Right ventricle myocardium inferior (tissue), 1 donor: ENCODE data around the gene ECE2. TPM values are rescaled to one million over a fixed set of nuclear protein-coding genes. Genes with fewer than 3 reads are reported as not detected.
A peak's percentile ranks its signal among the peaks of the same experiment; 100 is the strongest.

Source experiments
- ATAC-seq: fragments of 200-7000 bp; cut with Tn5 transposase; one replicate; pipeline ENCODE4 v1.9.1; 2020; ENCODE audit warnings: mild to moderate bottlenecking, moderate library complexity
- DNase-seq: peaks from one replicate; pipeline ENCODE4 v3.0.0; 2021; ENCODE audit errors: missing footprints
- intact Hi-C: fragments of 100-400 bp; cut with DNase I; formaldehyde crosslinking; loops from one replicate; pipeline ENCODE4 v1.11.0; 2022
- long read RNA-seq: library from polyadenylated mRNA; unstranded; transcript quantifications from one replicate; pipeline ENCODE4 v2.0.0, GENCODE V29; 2021
- total RNA-seq: library from RNA; stranded (reverse); fragmentation: NEBNext Ultra II Directional; extraction: Animal tissue kit (Norgen Biotek cat#: 25700); gene quantifications from one replicate; pipeline ENCODE4 v1.2.1, GENCODE V29; 2021
- donor health status: DM: no; HTN: yes; CAD: no; lungs with severe emphysema.

Gene ECE2
- total RNA-seq: not detected
- long read RNA-seq: 0 reads

DNA sequence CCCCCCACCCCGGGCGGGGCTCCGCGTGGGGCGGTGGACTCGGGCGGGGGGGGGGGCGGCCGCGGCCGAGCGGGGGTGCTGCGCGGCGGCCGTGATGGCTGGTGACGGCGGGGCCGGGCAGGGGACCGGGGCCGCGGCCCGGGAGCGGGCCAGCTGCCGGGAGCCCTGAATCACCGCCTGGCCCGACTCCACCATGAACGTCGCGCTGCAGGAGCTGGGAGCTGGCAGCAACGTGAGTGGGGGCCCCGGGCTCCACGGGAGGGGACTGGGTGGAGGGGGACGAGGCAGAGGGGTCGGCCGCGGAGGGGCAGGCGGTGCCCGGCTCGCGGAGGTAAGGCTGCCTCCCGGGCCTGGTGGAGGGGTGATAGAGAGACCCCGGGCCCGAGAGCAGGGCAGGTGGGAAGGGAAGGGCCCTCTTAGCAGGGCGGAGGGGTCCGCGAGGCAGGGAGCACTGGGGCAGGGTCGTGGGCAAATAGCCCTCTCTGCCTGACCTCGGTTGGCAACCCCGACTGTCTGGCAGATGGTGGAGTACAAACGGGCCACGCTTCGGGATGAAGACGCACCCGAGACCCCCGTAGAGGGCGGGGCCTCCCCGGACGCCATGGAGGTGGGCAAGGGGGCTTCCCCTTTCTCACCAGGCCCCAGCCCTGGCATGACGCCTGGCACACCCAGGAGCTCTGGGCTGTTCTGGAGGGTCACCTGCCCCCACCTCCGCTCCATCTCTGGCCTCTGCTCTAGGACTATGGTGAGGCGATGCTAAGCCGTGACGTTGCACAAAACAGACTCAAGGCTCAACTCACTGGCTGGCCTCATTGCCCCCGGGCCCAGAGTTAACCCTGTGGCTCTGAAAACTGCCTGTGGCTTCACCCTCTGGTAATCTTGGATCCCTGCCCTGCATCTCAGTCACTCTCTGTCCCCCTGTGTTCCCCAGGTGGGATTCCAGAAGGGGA lies at the start of gene ECE2:
ECE2 (plus strand) TSS at position 62 of the 950 bp plus-strand sequence; CDS start at position 194, 132 bp downstream.
- ATAC-seq (no peak), DNase-seq (no peak)
- intact Hi-C loops: no loop called here

DNA sequence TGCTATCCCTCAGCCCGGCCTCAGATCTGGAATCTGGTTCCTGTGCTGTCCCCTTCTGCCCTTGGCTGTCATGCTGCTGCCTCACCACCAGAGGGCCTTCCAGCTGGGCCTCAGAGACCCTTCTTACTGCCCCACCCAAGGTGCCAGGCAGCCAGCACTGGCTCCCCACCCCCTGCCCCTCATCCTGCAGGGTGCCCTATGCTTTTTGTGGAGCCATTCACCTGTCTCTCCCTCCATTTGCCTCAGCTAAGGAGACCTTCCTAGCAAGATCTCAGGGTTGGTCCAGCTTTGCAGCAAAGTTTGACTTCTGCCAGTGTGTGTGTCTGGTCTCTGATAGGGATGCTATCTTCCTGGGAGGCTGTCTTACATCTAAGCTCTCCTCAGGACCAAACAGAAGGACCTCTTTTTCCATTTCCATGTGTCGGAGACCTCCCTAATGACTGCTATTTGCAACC lies 48.3 kb upstream of the ECE2 start:
- ATAC-seq (no peak), DNase-seq (no peak)
- intact Hi-C loops: no loop called here

DNA sequence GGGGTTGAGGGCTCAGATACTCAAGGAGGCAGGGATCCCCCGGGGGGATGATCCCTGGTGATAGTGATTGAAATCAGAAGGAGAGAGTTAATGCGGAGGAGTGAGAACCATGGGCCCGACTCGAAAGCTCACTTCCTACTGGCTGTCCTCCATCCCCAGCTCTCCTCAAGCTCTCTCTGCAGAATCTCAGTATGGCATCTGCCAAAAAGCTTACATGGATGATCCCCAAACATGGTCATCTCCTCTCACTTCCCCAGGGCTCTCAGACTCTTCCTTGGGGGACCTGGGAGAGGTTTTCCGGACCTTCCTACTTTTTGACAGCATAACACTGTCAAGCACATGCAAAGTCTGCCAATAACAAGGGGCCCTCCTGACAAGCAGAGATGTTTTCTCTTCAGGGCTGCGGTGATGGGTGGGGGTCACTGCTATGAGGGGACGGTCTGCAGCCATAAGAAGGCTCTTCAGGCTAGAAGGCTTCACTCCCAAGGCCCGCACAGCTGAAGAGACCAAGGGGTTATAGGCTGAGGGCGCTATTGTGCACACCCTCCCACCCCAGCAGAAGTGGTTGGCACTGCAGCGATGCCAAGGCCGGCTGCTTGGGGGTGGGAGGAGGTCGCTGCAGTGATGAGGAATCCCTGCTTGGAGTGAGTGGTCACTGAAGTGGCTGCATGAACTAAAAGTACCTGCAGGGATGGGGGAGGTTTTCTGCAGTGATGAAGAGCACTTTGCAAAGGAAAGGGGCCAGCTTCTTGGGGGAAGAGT lies 47.3 kb upstream of the ECE2 start:
- intact Hi-C loops: no loop called here
- DNase-seq (no peak), ATAC-seq (no peak)

DNA sequence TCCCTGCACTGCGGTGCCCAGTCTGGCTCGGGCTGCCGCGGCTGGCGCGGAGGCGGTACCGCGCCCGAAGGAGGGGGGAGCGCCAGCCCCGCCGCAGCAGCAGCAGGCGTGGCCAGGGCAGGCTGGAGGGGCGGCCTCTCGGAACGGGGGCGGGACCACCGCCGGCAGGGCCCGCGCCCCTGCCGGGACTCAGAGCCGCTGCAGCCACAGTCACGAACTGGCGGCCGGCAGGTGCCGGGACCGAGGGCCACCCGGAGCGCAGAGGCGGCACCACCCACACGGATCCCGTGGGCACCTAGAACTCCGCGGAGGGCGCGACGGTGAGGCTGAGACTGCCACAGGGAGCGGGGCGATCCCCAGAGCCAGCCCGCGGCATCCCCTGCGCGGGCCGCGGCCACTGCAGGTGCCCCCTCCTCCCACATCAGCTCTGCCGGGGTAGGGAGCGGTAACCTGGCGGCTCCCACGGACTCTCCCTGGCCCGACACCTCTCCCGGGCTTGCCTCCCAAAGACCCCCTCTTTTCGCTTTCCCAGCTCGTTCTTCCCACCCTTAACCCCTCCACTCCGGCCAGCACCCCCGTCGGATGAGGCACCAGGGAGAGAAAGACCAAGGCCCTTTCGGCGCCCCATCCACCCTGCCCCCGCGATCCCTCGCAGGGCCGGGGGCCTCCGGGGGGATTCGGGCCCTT lies 46.3 kb upstream of the ECE2 start, which contains the start of gene VWA5B2:
VWA5B2 (plus strand) TSS at position 192 of the 687 bp plus-strand sequence. CDS start 944 bp downstream, outside the sequence.
- DNase-seq (no peak), ATAC-seq (peak; percentile 91)
- intact Hi-C loops: no loop called here

DNA sequence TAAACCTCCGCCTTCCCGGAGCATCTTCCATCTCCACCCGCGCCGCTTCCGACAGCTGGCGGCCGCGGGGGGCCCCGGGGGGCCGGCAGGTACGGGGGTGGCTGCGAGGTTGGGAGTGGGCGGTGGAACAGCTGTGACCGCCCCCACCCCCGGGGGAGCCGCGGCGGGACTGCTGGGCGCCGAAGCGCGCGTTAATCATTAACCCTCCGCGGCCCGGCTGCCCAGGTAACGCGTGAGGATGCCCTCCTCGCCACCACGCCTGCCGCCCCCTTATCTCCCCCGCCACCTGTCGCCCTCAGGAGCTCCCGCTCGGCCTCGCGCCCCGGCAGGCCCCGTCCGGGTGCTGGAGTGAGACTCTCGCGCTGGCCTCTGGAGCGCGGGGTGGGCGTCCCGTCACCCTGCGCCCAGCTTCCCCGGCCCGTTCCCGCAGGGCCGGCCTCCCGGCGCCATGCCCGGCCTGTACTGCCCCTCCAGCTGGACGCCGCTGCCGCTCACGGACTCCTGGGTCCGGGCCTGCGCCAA lies 45.7 kb upstream of the ECE2 start:
- DNase-seq (no peak), ATAC-seq (no peak)
- intact Hi-C loops: no loop called here

DNA sequence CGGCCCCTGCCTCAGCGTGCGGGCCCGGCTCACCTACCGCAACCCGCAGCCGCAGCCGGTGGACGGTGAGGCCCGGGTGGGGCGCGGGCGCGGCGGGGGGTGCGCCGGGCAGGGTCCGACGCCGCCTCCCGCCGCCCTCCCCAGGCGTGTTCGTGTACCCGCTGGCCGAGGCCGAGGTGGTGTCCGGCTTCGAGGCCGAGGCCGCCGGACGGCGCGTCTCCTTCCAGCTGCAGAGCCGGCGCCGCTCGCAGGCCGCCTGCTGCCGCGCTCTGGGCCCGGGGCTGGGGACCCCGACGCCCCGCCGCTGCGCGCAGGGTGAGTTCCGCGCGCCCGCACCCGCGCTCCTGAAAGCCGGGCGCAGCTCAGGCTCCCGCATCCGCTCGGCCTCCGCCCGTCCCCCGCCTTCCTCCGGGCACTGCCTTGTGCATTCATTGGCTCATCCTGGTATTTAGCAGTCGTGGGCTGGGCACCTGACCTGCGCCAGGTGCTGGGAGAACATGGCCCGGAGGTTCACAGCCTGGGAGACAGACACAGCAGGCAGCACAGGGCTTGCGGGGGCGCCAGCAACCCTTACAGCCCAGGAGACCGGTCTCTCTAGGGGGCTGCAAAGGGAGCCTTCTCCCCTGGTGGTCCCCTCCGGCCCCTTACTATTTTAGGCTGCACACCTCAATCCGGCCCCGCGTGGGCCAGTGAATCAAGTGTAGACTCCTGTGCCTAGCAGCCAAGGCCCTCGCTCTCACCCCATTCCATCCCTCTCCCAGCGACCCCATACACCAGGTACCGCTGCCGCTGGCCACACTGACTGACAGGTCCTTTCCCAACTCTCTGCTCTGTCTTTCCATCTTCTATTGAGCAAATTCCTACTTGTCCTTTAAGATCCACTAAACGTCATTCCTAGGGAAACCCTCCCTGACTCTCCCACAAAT lies 45.0 kb upstream of the ECE2 start:
- intact Hi-C loops: no loop called here
- DNase-seq (no peak), ATAC-seq (no peak)

DNA sequence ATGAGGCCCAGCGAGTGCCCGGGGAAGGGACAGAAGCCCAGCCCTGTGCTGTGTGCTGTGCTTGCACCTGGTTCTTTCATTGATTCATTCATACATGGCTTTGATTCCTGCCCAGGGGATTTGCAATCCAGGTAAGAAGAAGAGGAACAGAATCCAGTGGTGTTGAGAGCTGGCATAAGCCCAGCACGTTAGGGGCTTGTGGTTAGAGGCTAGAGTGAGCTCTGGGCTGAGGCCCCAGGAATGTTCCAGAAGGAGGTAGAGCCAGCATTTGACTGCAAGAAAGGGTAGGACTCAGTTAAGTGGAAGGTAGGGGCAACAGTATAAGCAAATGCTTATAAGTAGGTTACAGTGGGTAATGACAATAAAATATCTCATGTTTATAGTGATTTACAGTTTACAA lies 44.2 kb upstream of the ECE2 start:
- DNase-seq: no peak
- no peak for ATAC-seq
- intact Hi-C loops: no loop called here

DNA sequence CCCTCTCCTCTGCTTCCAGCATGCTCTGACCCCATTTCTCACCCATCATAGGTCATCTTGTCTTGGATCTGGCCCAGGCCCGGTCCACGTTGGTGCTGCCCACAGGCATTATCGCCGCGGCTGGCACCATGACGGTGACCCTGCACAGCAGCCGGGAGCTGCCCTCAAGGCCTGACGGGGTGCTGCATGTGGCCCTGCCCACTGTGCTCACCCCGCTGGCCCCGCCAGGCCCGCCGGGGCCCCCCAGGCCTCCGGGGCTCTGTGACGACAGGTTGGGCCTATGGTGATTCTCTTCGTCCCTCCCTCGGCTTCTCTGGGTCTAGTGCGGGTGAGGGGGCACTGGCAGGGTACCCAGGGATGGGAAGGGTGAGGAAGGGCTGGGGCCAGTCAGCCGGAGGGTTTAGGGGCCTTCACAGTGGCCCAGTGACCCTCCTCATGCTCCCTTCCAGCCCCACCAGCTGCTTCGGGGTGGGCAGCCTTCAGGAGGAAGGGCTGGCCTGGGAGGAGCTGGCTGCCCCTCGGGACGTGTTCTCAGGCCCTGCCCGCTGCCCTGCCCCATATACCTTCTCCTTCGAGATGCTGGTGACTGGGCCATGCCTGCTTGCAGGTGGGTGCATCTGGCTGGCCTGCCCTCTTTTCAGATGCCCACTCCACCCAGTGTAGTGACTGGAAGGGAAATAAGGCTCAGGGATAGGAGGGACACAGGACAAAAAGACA lies 42.5 kb upstream of the ECE2 start:
- DNase-seq (no peak), ATAC-seq (no peak)
- intact Hi-C loops: no loop called here

DNA sequence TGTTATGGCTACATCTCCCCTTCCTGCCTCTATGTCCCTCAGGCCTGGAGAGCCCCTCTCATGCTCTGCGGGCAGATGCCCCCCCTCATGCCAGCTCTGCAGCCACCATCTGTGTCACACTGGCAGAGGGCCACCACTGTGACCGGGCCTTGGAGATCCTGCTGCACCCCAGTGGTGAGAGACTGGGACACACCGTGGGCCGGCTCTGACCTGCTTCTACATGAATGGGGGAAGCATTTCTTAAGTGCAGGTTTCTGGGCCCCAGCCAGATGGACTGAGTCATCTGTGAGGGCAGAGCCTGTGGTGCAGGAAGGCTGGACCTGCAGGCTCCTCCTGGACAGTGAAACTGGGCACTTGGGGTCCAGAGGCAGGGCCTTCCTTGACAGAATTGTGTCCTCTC lies 41.6 kb upstream of the ECE2 start:
- ATAC-seq (peak; percentile 5), DNase-seq (no peak)
- intact Hi-C loops: no loop called here

DNA sequence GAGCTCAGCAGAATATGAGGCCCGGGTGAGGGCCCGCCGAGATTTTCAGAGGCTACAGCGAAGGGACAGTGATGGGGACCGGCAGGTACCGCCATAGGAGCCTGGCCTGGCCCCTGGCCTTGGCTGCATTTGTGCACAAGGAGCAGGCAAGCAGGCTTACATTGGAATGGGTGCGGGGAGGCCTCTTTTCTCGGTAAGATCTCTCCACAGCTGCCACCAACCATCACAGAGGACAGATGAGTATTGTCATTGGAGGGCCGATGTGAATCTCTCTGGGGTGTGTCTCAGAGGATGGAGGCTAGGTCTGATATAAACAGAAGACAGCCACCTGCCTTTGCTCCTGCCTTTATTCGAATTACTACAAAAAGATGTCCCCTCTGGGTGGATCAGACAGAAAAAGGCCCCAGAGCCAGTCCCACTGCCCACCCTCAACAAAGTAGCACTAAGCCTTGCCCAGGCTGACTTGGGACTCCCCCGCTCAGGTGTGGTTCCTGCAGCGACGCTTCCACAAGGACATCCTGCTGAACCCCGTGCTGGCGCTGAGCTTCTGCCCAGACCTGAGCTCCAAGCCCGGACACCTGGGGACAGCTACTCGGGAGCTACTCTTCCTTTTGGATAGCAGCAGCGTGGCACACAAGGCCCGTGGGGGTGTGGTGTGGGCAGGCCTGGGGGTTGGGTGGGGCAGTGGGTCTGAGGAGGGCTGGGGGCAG lies 41.0 kb upstream of the ECE2 start:
- intact Hi-C loops: no loop called here

DNA sequence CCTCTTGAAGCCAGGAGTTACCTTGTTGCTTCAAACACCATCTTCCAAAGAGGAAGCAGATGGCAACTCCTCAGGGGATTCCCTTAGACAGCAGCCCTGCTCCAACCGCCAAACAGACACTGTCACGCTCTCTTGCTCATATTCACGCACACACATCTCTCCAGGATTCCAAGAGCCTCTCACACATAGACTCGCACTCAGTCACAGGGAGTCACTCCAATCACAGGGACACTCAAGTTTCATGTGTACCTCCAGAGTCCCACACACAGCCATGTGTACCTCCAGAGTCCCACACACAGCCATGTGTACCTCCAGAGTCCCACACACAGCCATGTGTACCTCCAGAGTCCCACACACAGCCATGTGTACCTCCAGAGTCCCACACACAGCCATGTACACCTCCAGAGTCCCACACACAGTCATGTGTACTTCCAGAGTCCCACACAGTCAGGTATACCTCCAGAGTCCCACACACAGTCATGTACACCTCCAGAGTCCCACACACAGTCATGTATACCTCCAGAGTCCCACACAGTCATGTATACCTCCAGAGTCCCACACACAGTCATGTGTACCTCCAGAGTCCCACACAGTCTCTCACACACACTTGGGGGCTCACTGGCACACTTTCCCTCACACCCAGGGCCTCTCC lies 40.3 kb upstream of the ECE2 start:
- ATAC-seq: no peak
- intact Hi-C loops: no loop called here
- no peak for DNase-seq

More for the DNA sequence above, 41.0 kb upstream of the ECE2 start:
- DNase-seq (no peak), ATAC-seq (no peak)

DNA sequence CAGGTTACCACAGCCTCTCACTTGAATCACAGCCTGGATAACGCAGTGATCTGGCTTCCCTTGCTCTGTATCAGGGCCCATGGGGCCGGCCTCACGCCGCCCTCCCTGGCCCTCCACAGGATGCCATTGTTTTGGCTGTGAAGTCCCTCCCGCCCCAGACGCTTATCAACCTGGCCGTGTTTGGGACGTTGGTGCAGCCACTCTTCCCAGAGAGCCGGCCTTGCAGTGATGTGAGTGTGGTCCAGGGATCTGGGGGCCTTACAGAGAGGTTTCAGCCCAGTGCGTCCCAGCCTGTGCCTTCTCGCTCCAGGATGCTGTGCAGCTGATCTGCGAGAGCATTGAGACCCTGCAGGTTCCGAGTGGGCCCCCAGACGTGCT lies 39.8 kb upstream of the ECE2 start:
- ATAC-seq: no peak
- intact Hi-C loops: no loop called here
- no peak for DNase-seq

DNA sequence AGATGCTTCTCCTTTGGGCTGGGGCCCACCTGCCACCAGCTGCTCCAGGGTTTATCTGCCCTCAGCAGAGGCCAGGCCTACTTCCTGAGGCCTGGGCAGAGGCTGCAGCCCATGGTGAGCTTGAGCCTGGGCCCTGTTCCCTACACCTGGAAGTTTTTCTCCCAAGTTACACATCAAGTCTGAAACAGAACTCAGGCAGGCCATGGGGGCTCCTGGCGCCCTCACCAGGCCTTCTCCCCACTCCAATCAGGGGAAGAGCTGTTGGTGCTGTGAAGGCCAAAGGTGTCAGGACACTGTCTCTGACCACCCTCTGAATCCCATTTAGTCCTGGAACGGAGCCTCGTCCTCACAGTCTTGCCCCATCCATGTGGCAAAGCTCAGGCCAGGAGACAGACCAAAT lies 39.2 kb upstream of the ECE2 start:
- DNase-seq: no peak
- intact Hi-C loops: no loop called here
- no peak for ATAC-seq

DNA sequence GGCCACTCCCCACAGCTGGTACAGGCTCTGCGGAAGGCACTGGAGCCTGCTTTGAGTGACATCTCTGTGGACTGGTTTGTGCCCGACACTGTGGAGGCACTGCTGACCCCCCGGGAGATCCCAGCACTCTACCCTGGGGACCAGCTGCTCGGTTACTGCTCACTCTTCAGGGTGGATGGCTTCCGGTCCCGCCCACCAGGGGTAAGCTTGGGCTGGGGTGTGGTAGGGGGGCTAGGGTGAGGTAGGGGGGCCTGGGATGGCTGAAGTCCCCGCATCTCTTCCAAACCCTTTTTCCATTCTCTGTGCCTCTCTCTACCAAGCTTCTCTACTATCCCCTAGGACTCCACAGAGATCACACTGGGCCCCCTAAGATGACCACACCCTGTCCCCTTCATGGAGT lies 38.6 kb upstream of the ECE2 start:
- DNase-seq: no peak
- ATAC-seq: no peak
- intact Hi-C loops: no loop called here

DNA sequence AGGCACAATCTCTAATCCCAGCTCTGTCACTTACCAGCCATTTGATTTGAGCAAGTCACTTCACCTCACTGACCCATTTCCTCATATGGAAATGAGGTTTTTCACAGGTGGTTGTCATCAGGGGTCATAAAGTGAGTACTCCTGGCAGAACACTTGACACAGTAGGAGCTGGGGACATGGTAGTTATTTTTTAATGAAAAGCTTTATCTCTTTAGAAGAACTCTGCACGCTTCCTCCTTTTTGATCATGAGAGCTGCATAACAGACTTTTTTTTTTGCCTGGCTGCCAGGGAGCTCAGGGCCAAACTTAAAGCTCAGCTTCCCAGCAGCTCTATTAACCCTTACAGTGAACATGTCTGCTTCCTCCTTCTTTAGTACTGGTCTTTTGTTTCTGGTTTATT lies 38.0 kb upstream of the ECE2 start:
- ATAC-seq: no peak
- intact Hi-C loops: no loop called here
- no peak for DNase-seq

DNA sequence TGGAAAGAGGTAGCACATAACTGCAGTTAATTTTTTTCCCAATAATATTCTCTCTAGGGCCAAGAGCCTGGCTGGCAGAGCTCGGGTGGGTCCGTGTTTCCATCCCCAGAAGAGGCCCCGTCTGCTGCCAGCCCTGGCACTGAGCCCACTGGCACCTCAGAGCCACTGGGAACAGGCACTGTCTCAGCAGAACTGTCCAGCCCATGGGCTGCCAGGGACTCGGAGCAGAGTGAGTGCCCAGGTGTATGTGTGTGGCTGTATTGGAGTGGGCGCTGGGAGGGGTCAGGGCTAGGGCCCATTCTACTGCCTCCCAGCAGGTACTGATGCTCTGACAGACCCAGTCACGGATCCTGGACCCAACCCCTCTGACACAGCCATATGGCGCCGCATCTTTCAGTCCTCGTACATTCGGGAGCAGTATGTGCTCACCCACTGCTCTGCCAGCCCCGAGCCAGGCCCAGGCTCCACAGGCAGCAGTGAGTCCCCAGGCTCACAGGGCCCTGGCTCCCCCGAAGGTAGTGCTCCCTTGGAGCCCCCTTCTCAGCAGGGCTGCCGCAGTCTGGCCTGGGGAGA lies 37.5 kb upstream of the ECE2 start:
- intact Hi-C loops: no loop called here
- DNase-seq (no peak), ATAC-seq (no peak)
